ENCODE data around the gene DPH2.

GRCh38 chr1:43970502-43970901 lies 692 bp downstream of the DPH2 start:
- TF ChIP-seq GATA2 (IDR thresholded peaks at IDR 0.05; ENCODE audit: low read depth, low read length) (no peak), GATA3 (IDR thresholded peaks at IDR 0.05; ENCODE audit: low read depth, low read length) (no peak)
